NOMO-1 treated with dmso at 0.1 percent for 144 hours (cell line): Measurements from ENCODE around the gene WWC1.

ENCODE experiments used
- DNase-seq: peaks from one replicate; lab custom pipeline; 2025; ENCODE audit not compliant: unreplicated experiment; lab: John Stamatoyannopoulos, UW

The WWC1 gene

GRCh38 chr5:168407211-168407610 lies 115.8 kb downstream of the WWC1 start:
- no peak for DNase-seq

- DNase-seq = no peak
Observed at GRCh38 chr5:168408561-168409305, 117.3 kb downstream of the WWC1 start.

- no peak for DNase-seq
Observed at GRCh38 chr5:168409591-168410458, 118.4 kb downstream of the WWC1 start.

GRCh38 chr5:168411871-168412270 lies 120.4 kb downstream of the WWC1 start:
- no peak for DNase-seq

- DNase-seq = no peak
Observed at GRCh38 chr5:168413062-168413461, 121.6 kb downstream of the WWC1 start.

- no peak for DNase-seq
Observed at GRCh38 chr5:168413596-168413995, 122.2 kb downstream of the WWC1 start.

- no peak for DNase-seq
Observed at GRCh38 chr5:168415401-168415800, 124.0 kb downstream of the WWC1 start.

- DNase-seq = no peak
Observed at GRCh38 chr5:168415971-168416370, 124.5 kb downstream of the WWC1 start.

- no peak for DNase-seq
Observed at GRCh38 chr5:168417731-168418429, 126.4 kb downstream of the WWC1 start.

- DNase-seq = no peak
Observed at GRCh38 chr5:168420461-168420860, 129.0 kb downstream of the WWC1 start.

- no peak for DNase-seq
Observed at GRCh38 chr5:168422431-168422830, 131.0 kb downstream of the WWC1 start.

GRCh38 chr5:168423478-168423877 lies 132.0 kb downstream of the WWC1 start:
- DNase-seq = no peak

GRCh38 chr5:168423971-168424370 lies 132.5 kb downstream of the WWC1 start:
- no peak for DNase-seq

- no peak for DNase-seq
Observed at GRCh38 chr5:168424594-168425323, 133.3 kb downstream of the WWC1 start.

- DNase-seq = no peak
Observed at GRCh38 chr5:168426007-168426863, 134.8 kb downstream of the WWC1 start.

- DNase-seq = no peak
Observed at GRCh38 chr5:168426864-168427172, 135.4 kb downstream of the WWC1 start.

- DNase-seq = no peak
Observed at GRCh38 chr5:168427224-168427623, 135.8 kb downstream of the WWC1 start.

GRCh38 chr5:168428552-168428951 lies 137.1 kb downstream of the WWC1 start:
- no peak for DNase-seq

GRCh38 chr5:168430296-168430695 lies 138.9 kb downstream of the WWC1 start:
- no peak for DNase-seq

- no peak for DNase-seq
Observed at GRCh38 chr5:168432903-168433302, 141.5 kb downstream of the WWC1 start.
